GM18909 (cell line): ENCODE data around the gene LSP1.

Experiments
- ATAC-seq: cut with Tn5 transposase; IDR thresholded peaks from one replicate; pipeline ENCODE4 v1.9.1; 2021; ENCODE audit warnings: mild to moderate bottlenecking; ENCODE audit not compliant: unreplicated experiment, poor library complexity

Gene LSP1

GRCh38 chr11:1909524-1909923, 56.6 kb downstream of the LSP1 start:
- no peak for ATAC-seq

- no peak for ATAC-seq
Measured at GRCh38 chr11:1912289-1912878, 59.5 kb downstream of the LSP1 start.

- ATAC-seq, result no peak
Measured at GRCh38 chr11:1913271-1914060, 60.6 kb downstream of the LSP1 start.

GRCh38 chr11:1915795-1916131, 62.9 kb downstream of the LSP1 start:
- ATAC-seq, result no peak

- ATAC-seq, result no peak
Measured at GRCh38 chr11:1916132-1916985, 63.5 kb downstream of the LSP1 start.

- no peak for ATAC-seq
Measured at GRCh38 chr11:1916986-1917522, 64.2 kb downstream of the LSP1 start.

GRCh38 chr11:1917523-1918435, 64.9 kb downstream of the LSP1 start:
- no peak for ATAC-seq

GRCh38 chr11:1918436-1919315, 65.8 kb downstream of the LSP1 start:
- ATAC-seq, result no peak

- ATAC-seq, result no peak
Measured at GRCh38 chr11:1919391-1920127, 66.7 kb downstream of the LSP1 start, which contains the start of gene TNNT3. Gene TNNT3 (plus strand): TSS chr11:1919703. CDS start chr11:1922875, 3,172 bp downstream.

- ATAC-seq, result no peak
Measured at GRCh38 chr11:1920128-1920908, 67.4 kb downstream of the LSP1 start.

- ATAC-seq, result no peak
Measured at GRCh38 chr11:1920909-1921573, 68.2 kb downstream of the LSP1 start.

GRCh38 chr11:1921574-1922141, 68.8 kb downstream of the LSP1 start:
- no peak for ATAC-seq

- ATAC-seq, result no peak
Measured at GRCh38 chr11:1922481-1923081, 69.7 kb downstream of the LSP1 start.

GRCh38 chr11:1923201-1923956, 70.5 kb downstream of the LSP1 start:
- ATAC-seq, result no peak

GRCh38 chr11:1924181-1924580, 71.3 kb downstream of the LSP1 start:
- no peak for ATAC-seq
